A549 (cell line): ENCODE measurements around the gene KIZ.
"Not testable (repeated sequence)": the region's sequence is repeated elsewhere in the genome, so short reads cannot be mapped to it uniquely, and the experiment has no call there.

ENCODE experiments used
- BCL3 ChIP-seq: fragments of >200 bp; sonication (Bioruptor Twin); formaldehyde crosslinking; IDR thresholded peaks from 3 replicates; pipeline ENCODE4 v1.6.1; 2016
- CBX8 ChIP-seq: fragments of 200-600 bp; sonication (generic); IDR thresholded peaks from 2 replicates; pipeline ENCODE4 v1.6.1; 2016
- CTCF ChIP-seq: fragments of >200 bp; sonication (Bioruptor Twin); formaldehyde crosslinking; IDR thresholded peaks from 3 replicates; pipeline ENCODE4 v1.5.1; 2016
- EHMT2 ChIP-seq: fragments of 200-600 bp; sonication (generic); IDR thresholded peaks from 2 replicates; pipeline ENCODE4 v1.6.1; 2016; ENCODE audit warnings: antibody characterized with exemption, low read depth, mild to moderate bottlenecking, moderate library complexity
- EP300 ChIP-seq, 2 experiments: fragments of >200 bp; sonication (Bioruptor Twin); formaldehyde crosslinking; IDR thresholded peaks; 2 replicates in 1 of 2; 3 replicates in 1 of 2; pipeline ENCODE4 v1.6.1; 2016 to 2017
- HOXA7 ChIP-seq: fragments of 250-450 bp; sonication (Bioruptor Pico); IDR thresholded peaks from 2 replicates; pipeline ENCODE4 v1.5.0; 2020; ENCODE audit warnings: mild to moderate bottlenecking, moderate library complexity
- JUN ChIP-seq, 2 experiments: fragments of >200 bp; sonication (Bioruptor Twin); formaldehyde crosslinking; IDR thresholded peaks; 2 replicates in 1 of 2; 3 replicates in 1 of 2; pipeline ENCODE4 v1.6.1; 2016 to 2017
- JUNB ChIP-seq: fragments of >200 bp; sonication (Bioruptor Twin); formaldehyde crosslinking; IDR thresholded peaks from 2 replicates; pipeline ENCODE4 v1.6.1; 2016
- POLR2A ChIP-seq: IDR thresholded peaks from 2 replicates; pipeline ENCODE4 v1.6.1; 2012; ENCODE audit warnings: mild to moderate bottlenecking, low read length
- RAD21 ChIP-seq, 2 experiments: fragments of >200 bp in 1 of 2; sonication (Bioruptor Twin) in 1 of 2; formaldehyde crosslinking in 1 of 2; IDR thresholded peaks in 1 of 2; conservative IDR thresholded peaks in 1 of 2; 2 replicates in 1 of 2; 3 replicates in 1 of 2; pipeline ENCODE4 v1.6.1; 2012 to 2018; ENCODE audit warnings: inconsistent platforms in 1 of 2
- REST ChIP-seq: fragments of 200-600 bp; sonication (generic); IDR thresholded peaks from 2 replicates; pipeline ENCODE4 v1.6.1; 2016; ENCODE audit warnings: antibody characterized with exemption, mild to moderate bottlenecking, moderate library complexity
- SMC3 ChIP-seq: fragments of >200 bp; sonication (Bioruptor Twin); formaldehyde crosslinking; IDR thresholded peaks from 3 replicates; pipeline ENCODE4 v1.6.1; 2018; ENCODE audit warnings: inconsistent platforms
- USF2 ChIP-seq: fragments of 450-650 bp; IDR thresholded peaks from 2 replicates; pipeline ENCODE4 v1.6.1; 2014; ENCODE audit warnings: antibody characterized with exemption
- ZFP36 ChIP-seq: fragments of 450-650 bp; IDR thresholded peaks from 2 replicates; pipeline ENCODE4 v1.6.1; 2014; ENCODE audit warnings: borderline replicate concordance; ENCODE audit not compliant: partially characterized antibody

GRCh38 chr20:21247603-21248095, 121.8 kb downstream of the KIZ start:
- TF ChIP-seq CTCF; EP300 (IDR thresholded peaks at IDR 0.05); ZFP36; RAD21 (conservative IDR thresholded peaks at IDR 0.05 in 1 of 2, IDR thresholded peaks at IDR 0.05 in 1 of 2); USF2; JUN (IDR thresholded peaks at IDR 0.05); POLR2A; REST; BCL3; JUNB; EHMT2; HOXA7 (CRISPR knock-in tag); CBX8; SMC3: not testable (repeated sequence)
